IMR-90 (cell line): ENCODE results near the gene COL5A2.

Experiments
- BHLHE40 ChIP-seq: fragments of 150-350 bp; IDR thresholded peaks from 2 replicates; pipeline ENCODE4 v1.6.1; 2016; ENCODE audit warnings: mild to moderate bottlenecking, low read depth, low read length
- CEBPB ChIP-seq: IDR thresholded peaks from 2 replicates; pipeline ENCODE4 v1.6.1; 2012; ENCODE audit warnings: low read depth, low read length, improper control_type of control experiment
- CHD1 ChIP-seq: IDR thresholded peaks from 2 replicates; pipeline ENCODE4 v1.6.1; 2012; ENCODE audit warnings: low read depth, low read length, improper control_type of control experiment
- MAFK ChIP-seq: IDR thresholded peaks from 2 replicates; pipeline ENCODE4 v1.6.1; 2012; ENCODE audit warnings: low read depth, low read length, improper control_type of control experiment
- NFE2L2 ChIP-seq: fragments of 150-350 bp; IDR thresholded peaks from 2 replicates; pipeline ENCODE4 v1.6.1; 2016; ENCODE audit warnings: low read depth, mild to moderate bottlenecking, low read length
- POLR2A ChIP-seq: IDR thresholded peaks from 2 replicates; pipeline ENCODE4 v1.6.1; 2012; ENCODE audit warnings: mild to moderate bottlenecking, low read depth, low read length
- RCOR1 ChIP-seq: IDR thresholded peaks from 2 replicates; pipeline ENCODE4 v1.6.1; 2012; ENCODE audit warnings: mild to moderate bottlenecking, low read length, improper control_type of control experiment; ENCODE audit not compliant: insufficient replicate concordance
- RFX5 ChIP-seq: IDR thresholded peaks from 2 replicates; pipeline ENCODE4 v1.8.0; 2012; ENCODE audit warnings: low read depth, mild to moderate bottlenecking, low read length, moderate library complexity
- TF ChIP-seq, protein P1 (sequence below): conservative IDR thresholded peaks from 2 replicates; pipeline ENCODE4 v1.5.1; 2012; ENCODE audit warnings: mild to moderate bottlenecking, low read depth, low read length, improper control_type of control experiment
- TF ChIP-seq, protein P2 (sequence below): fragments of 150-350 bp; IDR thresholded peaks from 2 replicates; pipeline ENCODE4 v1.6.1; 2017; ENCODE audit warnings: mild to moderate bottlenecking, antibody characterized with exemption, low read length, low read depth

DNA sequence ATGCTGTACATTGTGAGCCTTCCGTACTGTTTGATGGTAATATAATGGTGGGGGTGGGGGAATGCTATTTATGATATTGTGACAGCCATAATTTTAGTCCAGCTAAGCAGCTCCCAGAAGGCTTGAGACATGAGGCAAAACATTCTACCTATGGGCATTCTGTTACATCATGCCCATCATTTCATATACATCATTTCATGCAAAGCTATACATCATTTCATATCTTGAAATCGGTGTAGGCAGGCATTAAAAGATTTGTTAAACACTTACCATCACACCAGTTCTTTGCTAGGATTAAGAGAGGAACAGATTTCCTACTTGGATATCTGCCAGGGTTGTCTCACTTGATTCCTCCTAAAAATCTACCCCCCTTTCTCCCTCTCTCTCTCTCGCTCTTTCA lies 84.5 kb downstream of the COL5A2 start:
- TF ChIP-seq, protein P1, sequence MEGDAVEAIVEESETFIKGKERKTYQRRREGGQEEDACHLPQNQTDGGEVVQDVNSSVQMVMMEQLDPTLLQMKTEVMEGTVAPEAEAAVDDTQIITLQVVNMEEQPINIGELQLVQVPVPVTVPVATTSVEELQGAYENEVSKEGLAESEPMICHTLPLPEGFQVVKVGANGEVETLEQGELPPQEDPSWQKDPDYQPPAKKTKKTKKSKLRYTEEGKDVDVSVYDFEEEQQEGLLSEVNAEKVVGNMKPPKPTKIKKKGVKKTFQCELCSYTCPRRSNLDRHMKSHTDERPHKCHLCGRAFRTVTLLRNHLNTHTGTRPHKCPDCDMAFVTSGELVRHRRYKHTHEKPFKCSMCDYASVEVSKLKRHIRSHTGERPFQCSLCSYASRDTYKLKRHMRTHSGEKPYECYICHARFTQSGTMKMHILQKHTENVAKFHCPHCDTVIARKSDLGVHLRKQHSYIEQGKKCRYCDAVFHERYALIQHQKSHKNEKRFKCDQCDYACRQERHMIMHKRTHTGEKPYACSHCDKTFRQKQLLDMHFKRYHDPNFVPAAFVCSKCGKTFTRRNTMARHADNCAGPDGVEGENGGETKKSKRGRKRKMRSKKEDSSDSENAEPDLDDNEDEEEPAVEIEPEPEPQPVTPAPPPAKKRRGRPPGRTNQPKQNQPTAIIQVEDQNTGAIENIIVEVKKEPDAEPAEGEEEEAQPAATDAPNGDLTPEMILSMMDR, result no peak
- no peak for TF ChIP-seq POLR2A
- no peak for TF ChIP-seq RFX5
- TF ChIP-seq MAFK, result no peak
- TF ChIP-seq, protein P2, sequence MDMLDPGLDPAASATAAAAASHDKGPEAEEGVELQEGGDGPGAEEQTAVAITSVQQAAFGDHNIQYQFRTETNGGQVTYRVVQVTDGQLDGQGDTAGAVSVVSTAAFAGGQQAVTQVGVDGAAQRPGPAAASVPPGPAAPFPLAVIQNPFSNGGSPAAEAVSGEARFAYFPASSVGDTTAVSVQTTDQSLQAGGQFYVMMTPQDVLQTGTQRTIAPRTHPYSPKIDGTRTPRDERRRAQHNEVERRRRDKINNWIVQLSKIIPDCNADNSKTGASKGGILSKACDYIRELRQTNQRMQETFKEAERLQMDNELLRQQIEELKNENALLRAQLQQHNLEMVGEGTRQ, result no peak
- no peak for TF ChIP-seq CEBPB
- no peak for TF ChIP-seq NFE2L2
- TF ChIP-seq BHLHE40, result no peak
- no peak for TF ChIP-seq CHD1
- no peak for TF ChIP-seq RCOR1
